SH-SY5Y (cell line): Measurements from ENCODE around the gene CREB3L1.

Source experiments
- GATA2 ChIP-seq: IDR thresholded peaks from 2 replicates; pipeline ENCODE4 v1.6.1; 2011; ENCODE audit warnings: mild to moderate bottlenecking, low read depth, low read length
- GATA3 ChIP-seq: IDR thresholded peaks from 2 replicates; pipeline ENCODE4 v1.6.1; 2011; ENCODE audit warnings: low read depth, mild to moderate bottlenecking, low read length, moderate library complexity

GRCh38 chr11:46339816-46340215 lies 62.4 kb downstream of the CREB3L1 start:
- TF ChIP-seq GATA2: no peak
- TF ChIP-seq GATA3: no peak
